Tibial nerve (tissue), 4 donors: ENCODE results near the gene MCF2L.

Experiments
- EP300 ChIP-seq, 2 donors: sonication (generic); formaldehyde crosslinking; IDR thresholded peaks; one replicate each; pipeline ENCODE4 v1.6.1; 2017; ENCODE audit warnings: antibody characterized with exemption in 2 of 2, mild to moderate bottlenecking in 1 of 2
- POLR2A ChIP-seq, 2 donors: fragments of 450-650 bp; IDR thresholded peaks; one replicate each; pipeline ENCODE4 v1.6.1; 2017; ENCODE audit warnings: antibody characterized with exemption in 2 of 2, mild to moderate bottlenecking in 2 of 2, moderate library complexity in 2 of 2
- TF ChIP-seq, protein P1 (sequence below), 5 experiments: fragments of 200-600 bp in 3 of 5; fragments of 450-650 bp in 2 of 5; sonication (generic) in 3 of 5; IDR thresholded peaks; one replicate each; pipeline ENCODE4 v1.5.1; 2016 to 2019; ENCODE audit warnings: antibody characterized with exemption in 5 of 5, mild to moderate bottlenecking in 3 of 5, moderate library complexity in 2 of 5

GRCh38 chr13:113121183-113121927 lies 152.3 kb downstream of the MCF2L start:
- TF ChIP-seq, protein P1, sequence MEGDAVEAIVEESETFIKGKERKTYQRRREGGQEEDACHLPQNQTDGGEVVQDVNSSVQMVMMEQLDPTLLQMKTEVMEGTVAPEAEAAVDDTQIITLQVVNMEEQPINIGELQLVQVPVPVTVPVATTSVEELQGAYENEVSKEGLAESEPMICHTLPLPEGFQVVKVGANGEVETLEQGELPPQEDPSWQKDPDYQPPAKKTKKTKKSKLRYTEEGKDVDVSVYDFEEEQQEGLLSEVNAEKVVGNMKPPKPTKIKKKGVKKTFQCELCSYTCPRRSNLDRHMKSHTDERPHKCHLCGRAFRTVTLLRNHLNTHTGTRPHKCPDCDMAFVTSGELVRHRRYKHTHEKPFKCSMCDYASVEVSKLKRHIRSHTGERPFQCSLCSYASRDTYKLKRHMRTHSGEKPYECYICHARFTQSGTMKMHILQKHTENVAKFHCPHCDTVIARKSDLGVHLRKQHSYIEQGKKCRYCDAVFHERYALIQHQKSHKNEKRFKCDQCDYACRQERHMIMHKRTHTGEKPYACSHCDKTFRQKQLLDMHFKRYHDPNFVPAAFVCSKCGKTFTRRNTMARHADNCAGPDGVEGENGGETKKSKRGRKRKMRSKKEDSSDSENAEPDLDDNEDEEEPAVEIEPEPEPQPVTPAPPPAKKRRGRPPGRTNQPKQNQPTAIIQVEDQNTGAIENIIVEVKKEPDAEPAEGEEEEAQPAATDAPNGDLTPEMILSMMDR (IDR thresholded peaks at IDR 0.05): no peak
- TF ChIP-seq EP300 (IDR thresholded peaks at IDR 0.05): no peak
- no peak for TF ChIP-seq POLR2A (IDR thresholded peaks at IDR 0.05)
